ENCODE data around the gene HS6ST1.

Gene HS6ST1

GRCh38 chr2:128300151-128301020 lies 18.3 kb downstream of the HS6ST1 start:
- no peak for DNase-seq (ENCODE audit: low read depth, low spot score)

GRCh38 chr2:128299628-128300027 lies 19.0 kb downstream of the HS6ST1 start:
- DNase-seq (ENCODE audit: low read depth, low spot score), result no peak

- no peak for DNase-seq (ENCODE audit: low read depth, low spot score)
Observed at GRCh38 chr2:128298846-128299507, 19.7 kb downstream of the HS6ST1 start.

GRCh38 chr2:128298286-128298685 lies 20.4 kb downstream of the HS6ST1 start:
- no peak for DNase-seq (ENCODE audit: low read depth, low spot score)

- DNase-seq (ENCODE audit: low read depth, low spot score), result no peak
Observed at GRCh38 chr2:128293870-128294455, 24.7 kb downstream of the HS6ST1 start.

GRCh38 chr2:128293426-128293755 lies 25.3 kb downstream of the HS6ST1 start:
- DNase-seq (ENCODE audit: low read depth, low spot score), result no peak

- DNase-seq (ENCODE audit: low read depth, low spot score), result no peak
Observed at GRCh38 chr2:128292599-128293425, 25.9 kb downstream of the HS6ST1 start.

- DNase-seq (ENCODE audit: low read depth, low spot score), result no peak
Observed at GRCh38 chr2:128291844-128292598, 26.6 kb downstream of the HS6ST1 start.

- DNase-seq (ENCODE audit: low read depth, low spot score), result no peak
Observed at GRCh38 chr2:128291161-128291843, 27.4 kb downstream of the HS6ST1 start.

- no peak for DNase-seq (ENCODE audit: low read depth, low spot score)
Observed at GRCh38 chr2:128290356-128290755, 28.3 kb downstream of the HS6ST1 start.

- DNase-seq (ENCODE audit: low read depth, low spot score), result no peak
Observed at GRCh38 chr2:128289439-128289838, 29.2 kb downstream of the HS6ST1 start.

GRCh38 chr2:128288781-128289180 lies 29.9 kb downstream of the HS6ST1 start:
- DNase-seq (ENCODE audit: low read depth, low spot score), result no peak

GRCh38 chr2:128287780-128288735 lies 30.6 kb downstream of the HS6ST1 start:
- no peak for DNase-seq (ENCODE audit: low read depth, low spot score)

- no peak for DNase-seq (ENCODE audit: low read depth, low spot score)
Observed at GRCh38 chr2:128286905-128287779, 31.5 kb downstream of the HS6ST1 start.

GRCh38 chr2:128286011-128286721 lies 32.5 kb downstream of the HS6ST1 start:
- DNase-seq (ENCODE audit: low read depth, low spot score), result no peak

- no peak for DNase-seq (ENCODE audit: low read depth, low spot score)
Observed at GRCh38 chr2:128285329-128285931, 33.2 kb downstream of the HS6ST1 start.

- no peak for DNase-seq (ENCODE audit: low read depth, low spot score)
Observed at GRCh38 chr2:128284841-128285240, 33.8 kb downstream of the HS6ST1 start.

Data from smooth muscle cell of the brain vasculature (primary cell).